GM12801 (cell line): ENCODE results near the gene VEPH1.

Experiments
- TF ChIP-seq, protein P1 (sequence below): IDR thresholded peaks from one replicate; pipeline ENCODE4 v1.5.1; 2011; ENCODE audit warnings: control low read depth; ENCODE audit not compliant: insufficient read length; ENCODE audit errors: extremely low read depth

The VEPH1 gene

DNA sequence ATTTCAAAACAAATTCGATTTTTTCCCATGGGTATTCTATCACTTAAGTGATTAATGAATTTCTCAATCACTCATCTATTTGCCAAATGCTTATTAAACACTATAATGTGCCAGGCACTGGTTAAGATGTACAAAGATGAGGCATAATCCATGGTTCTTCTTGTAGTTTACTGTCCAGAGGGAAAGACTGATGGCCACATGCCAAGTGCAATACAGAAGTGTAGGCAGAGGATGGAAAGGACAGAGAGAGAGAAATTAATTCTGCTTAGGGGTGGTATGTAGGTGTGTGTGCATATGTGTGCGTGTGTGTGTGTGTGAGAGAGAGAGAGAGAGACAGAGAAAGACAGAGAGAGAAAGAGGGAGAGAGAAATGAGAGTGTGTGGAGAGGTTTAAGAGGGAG lies 222.4 kb downstream of the VEPH1 start:
- TF ChIP-seq, protein P1, sequence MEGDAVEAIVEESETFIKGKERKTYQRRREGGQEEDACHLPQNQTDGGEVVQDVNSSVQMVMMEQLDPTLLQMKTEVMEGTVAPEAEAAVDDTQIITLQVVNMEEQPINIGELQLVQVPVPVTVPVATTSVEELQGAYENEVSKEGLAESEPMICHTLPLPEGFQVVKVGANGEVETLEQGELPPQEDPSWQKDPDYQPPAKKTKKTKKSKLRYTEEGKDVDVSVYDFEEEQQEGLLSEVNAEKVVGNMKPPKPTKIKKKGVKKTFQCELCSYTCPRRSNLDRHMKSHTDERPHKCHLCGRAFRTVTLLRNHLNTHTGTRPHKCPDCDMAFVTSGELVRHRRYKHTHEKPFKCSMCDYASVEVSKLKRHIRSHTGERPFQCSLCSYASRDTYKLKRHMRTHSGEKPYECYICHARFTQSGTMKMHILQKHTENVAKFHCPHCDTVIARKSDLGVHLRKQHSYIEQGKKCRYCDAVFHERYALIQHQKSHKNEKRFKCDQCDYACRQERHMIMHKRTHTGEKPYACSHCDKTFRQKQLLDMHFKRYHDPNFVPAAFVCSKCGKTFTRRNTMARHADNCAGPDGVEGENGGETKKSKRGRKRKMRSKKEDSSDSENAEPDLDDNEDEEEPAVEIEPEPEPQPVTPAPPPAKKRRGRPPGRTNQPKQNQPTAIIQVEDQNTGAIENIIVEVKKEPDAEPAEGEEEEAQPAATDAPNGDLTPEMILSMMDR: no peak

DNA sequence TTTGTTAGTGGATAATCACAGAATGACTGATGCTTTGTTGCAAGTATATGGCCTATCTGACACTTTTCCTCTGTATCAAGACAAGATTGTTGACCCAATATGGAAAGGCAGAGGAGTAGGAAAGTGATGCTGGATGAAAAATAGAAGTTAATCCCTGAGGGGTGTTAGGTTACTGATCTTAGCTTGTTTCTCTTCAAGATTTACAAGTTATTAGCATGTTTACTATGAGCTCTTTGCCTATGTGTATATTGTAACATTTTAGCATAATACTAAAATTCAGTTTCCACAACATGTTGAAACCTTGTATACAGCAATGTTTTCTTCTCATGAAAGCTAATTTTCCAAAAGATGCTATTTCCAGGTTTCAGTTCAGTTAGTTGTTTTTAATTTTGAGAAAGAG lies 222.9 kb downstream of the VEPH1 start:
- TF ChIP-seq, protein P1: no peak

DNA sequence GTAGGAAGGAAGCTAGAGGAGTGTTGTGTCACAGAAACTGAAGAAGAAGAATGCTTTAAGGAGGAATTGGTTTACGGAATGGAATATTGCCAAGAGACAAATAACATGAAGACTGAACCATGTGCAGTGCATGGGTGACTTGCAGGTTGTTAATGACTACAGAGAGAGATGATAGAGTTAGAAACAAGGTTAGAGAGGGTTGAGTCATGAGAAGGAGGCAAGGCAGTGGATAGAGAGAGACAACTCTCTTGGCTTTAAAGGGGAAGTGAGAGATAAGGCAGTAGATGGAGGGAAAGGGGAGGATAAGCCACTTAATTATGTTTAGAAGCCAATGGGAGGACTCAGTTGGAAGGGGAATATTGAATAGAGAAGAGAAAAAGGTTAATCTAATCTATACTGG lies 224.0 kb downstream of the VEPH1 start:
- TF ChIP-seq, protein P1: no peak

DNA sequence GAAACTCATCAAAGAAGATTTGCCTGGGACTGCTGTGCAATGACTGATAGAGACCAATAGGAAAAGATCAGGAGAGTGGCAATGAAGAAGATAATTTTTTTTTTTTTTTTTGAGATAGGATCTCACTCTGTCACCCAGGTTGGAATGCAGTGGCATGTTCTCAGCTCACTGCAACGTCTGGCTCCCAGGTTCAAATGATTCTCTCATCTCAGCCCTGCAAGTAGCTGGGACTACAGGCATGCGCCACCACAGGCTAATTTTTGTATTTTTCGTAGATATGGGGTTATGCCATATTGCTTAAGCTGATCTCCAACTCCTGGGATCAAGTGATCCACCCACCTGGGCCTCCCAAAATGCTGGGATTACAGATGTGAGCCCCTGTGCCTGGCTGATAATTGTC lies 226.4 kb downstream of the VEPH1 start:
- TF ChIP-seq, protein P1: no peak

DNA sequence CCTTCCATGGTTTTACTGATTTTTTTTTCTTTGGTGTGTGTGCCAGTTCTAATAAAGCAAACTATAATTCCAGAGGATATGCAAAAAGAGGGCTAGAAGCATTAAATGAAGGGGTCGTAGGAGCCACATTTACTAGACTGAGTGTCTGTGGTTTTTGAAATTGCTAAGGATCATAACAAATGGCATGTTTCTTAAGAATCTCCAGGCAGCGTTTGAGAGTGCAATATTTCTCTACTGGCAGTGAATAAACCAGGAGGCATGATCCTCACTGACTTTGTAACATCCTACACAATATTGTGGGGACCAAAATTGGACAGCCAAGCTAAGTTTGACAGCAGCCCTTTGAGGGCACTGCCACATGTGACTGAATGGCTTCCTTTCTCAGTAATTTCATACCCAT lies 227.4 kb downstream of the VEPH1 start:
- TF ChIP-seq, protein P1: no peak

DNA sequence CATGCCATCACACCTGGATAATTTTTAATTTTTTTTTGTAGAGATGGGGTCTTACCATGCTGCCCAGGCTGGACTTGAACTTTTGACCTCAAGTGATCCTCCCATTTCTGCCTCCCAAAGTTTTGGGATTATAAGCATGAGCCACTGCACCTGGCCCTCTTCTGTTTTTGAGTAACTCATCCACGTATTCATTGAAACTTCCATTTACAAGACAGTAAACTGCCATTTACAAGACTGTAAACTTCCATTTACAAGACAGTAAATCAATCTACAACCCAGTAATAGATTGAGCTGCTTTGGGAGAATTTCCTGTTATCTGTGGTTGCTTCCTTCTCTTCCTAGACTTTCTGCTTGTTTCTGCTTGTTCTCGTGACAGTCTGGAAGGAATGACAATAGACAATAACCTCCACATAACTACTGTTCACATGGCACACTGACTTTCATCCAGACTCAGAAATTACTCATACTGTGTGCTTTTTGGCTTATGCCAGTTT lies 228.5 kb downstream of the VEPH1 start:
- TF ChIP-seq, protein P1: no peak

DNA sequence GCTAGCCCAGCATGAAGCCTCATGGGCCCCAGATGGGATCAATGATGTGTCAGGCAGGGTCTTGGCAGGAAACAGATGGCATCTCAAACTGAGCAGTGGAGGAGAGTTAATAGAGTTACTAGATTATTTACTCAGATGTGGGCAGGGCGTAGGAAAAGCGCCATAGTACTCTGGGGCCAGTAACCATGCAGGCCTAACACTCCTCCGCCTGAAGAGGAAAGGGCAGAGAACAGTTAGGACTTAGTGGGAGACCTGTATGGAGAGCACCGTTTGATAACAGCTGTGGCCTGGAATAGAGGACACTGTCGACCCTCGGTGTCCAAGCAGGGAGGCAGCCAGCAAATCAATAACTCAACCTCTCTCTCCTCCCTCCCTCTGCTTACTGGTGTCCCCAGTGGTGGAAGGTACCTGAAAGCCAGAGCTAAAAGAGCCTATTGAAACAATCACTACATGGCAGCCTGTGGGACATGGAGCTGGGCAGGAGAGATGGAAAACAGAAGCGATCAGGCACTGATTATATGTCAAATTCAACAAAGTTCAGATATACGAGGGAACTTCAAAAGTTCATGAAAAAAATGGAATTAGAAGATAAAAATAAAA lies 231.8 kb downstream of the VEPH1 start:
- TF ChIP-seq, protein P1: no peak
